SK-N-SH (cell line): Measurements from ENCODE around the gene PHLPP2.

Experiments used
- EP300 ChIP-seq, 2 experiments: IDR thresholded peaks; 2 replicates each; pipeline versions ENCODE4 v1.4.0 to v1.6.1; 2012; ENCODE audit warnings: borderline replicate concordance in 1 of 2, low read depth in 1 of 2, low read length in 1 of 2
- GABPA ChIP-seq: IDR thresholded peaks from 2 replicates; pipeline ENCODE4 v1.4.0; 2012; ENCODE audit warnings: low read depth, mild to moderate bottlenecking
- POLR2AphosphoS5 ChIP-seq: IDR thresholded peaks from 2 replicates; pipeline ENCODE4 v1.6.1; 2012; ENCODE audit warnings: low read depth, low read length
- RFX5 ChIP-seq: IDR thresholded peaks from 2 replicates; pipeline ENCODE4 v1.6.1; 2012; ENCODE audit warnings: mild to moderate bottlenecking, improper control_type of control experiment, low read length
- TCF12 ChIP-seq: IDR thresholded peaks from 2 replicates; pipeline ENCODE4 v1.4.0; 2012
- YY1 ChIP-seq: IDR thresholded peaks from 2 replicates; pipeline ENCODE4 v1.4.0; 2012; ENCODE audit warnings: low read depth, mild to moderate bottlenecking
- TF ChIP-seq, protein P1 (sequence below): fragments of 200-600 bp; sonication (generic); IDR thresholded peaks from 2 replicates; pipeline ENCODE4 v1.6.1; 2017; ENCODE audit warnings: antibody characterized with exemption, mild to moderate bottlenecking, moderate library complexity
- TF ChIP-seq, protein P2 (sequence below): IDR thresholded peaks from 2 replicates; pipeline ENCODE4 v1.6.1; 2012; ENCODE audit warnings: mild to moderate bottlenecking, low read depth, low read length, moderate library complexity

DNA sequence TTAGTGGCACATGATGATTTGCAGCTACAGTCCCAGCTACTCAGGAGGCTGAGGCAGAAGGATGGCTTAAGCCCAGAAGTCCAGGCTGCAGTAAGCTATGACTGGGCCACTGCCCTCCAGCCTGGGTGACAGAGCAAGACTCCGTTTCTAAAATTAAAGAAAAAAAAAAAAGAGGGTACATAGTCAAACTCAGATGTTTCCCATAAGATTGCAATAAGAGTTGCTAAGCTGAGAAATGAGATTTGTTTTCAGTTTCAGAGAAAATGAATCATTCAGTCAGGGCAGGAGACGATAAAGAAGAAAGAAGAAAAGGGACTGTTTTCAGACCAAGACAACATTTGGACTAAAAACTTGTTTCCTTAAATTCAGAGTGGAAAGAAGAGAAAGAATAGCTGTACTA is 30.2 kb upstream of the PHLPP2 start:
- TF ChIP-seq GABPA (no peak), POLR2AphosphoS5 (no peak), EP300 (IDR thresholded peaks at IDR 0.05; ENCODE audit: borderline replicate concordance in 1 of 2, low read depth in 1 of 2, low read length in 1 of 2) (no peak), YY1 (no peak), RFX5 (no peak), TCF12 (no peak)
- TF ChIP-seq, protein P1, sequence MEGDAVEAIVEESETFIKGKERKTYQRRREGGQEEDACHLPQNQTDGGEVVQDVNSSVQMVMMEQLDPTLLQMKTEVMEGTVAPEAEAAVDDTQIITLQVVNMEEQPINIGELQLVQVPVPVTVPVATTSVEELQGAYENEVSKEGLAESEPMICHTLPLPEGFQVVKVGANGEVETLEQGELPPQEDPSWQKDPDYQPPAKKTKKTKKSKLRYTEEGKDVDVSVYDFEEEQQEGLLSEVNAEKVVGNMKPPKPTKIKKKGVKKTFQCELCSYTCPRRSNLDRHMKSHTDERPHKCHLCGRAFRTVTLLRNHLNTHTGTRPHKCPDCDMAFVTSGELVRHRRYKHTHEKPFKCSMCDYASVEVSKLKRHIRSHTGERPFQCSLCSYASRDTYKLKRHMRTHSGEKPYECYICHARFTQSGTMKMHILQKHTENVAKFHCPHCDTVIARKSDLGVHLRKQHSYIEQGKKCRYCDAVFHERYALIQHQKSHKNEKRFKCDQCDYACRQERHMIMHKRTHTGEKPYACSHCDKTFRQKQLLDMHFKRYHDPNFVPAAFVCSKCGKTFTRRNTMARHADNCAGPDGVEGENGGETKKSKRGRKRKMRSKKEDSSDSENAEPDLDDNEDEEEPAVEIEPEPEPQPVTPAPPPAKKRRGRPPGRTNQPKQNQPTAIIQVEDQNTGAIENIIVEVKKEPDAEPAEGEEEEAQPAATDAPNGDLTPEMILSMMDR = no peak
- TF ChIP-seq, protein P2, sequence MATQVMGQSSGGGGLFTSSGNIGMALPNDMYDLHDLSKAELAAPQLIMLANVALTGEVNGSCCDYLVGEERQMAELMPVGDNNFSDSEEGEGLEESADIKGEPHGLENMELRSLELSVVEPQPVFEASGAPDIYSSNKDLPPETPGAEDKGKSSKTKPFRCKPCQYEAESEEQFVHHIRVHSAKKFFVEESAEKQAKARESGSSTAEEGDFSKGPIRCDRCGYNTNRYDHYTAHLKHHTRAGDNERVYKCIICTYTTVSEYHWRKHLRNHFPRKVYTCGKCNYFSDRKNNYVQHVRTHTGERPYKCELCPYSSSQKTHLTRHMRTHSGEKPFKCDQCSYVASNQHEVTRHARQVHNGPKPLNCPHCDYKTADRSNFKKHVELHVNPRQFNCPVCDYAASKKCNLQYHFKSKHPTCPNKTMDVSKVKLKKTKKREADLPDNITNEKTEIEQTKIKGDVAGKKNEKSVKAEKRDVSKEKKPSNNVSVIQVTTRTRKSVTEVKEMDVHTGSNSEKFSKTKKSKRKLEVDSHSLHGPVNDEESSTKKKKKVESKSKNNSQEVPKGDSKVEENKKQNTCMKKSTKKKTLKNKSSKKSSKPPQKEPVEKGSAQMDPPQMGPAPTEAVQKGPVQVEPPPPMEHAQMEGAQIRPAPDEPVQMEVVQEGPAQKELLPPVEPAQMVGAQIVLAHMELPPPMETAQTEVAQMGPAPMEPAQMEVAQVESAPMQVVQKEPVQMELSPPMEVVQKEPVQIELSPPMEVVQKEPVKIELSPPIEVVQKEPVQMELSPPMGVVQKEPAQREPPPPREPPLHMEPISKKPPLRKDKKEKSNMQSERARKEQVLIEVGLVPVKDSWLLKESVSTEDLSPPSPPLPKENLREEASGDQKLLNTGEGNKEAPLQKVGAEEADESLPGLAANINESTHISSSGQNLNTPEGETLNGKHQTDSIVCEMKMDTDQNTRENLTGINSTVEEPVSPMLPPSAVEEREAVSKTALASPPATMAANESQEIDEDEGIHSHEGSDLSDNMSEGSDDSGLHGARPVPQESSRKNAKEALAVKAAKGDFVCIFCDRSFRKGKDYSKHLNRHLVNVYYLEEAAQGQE = no peak
